Lower leg skin (tissue), 3 donors: Measurements from ENCODE around the gene HNRNPUL2.
"Not testable (repeated sequence)": the region's sequence is repeated elsewhere in the genome, so short reads cannot be mapped to it uniquely, and the experiment has no call there.

ENCODE experiments used
- POLR2A ChIP-seq, 2 donors: fragments of 450-650 bp; IDR thresholded peaks; one replicate each; pipeline ENCODE4 v1.6.1; 2016 to 2017; ENCODE audit warnings: antibody characterized with exemption in 2 of 2, mild to moderate bottlenecking in 1 of 2, moderate library complexity in 1 of 2
- TF ChIP-seq, protein P1 (sequence below), 3 donors: fragments of 450-650 bp; IDR thresholded peaks; one replicate each; pipeline ENCODE4 v1.5.1; 2016; ENCODE audit warnings: antibody characterized with exemption in 3 of 3, mild to moderate bottlenecking in 3 of 3, moderate library complexity in 2 of 3

DNA sequence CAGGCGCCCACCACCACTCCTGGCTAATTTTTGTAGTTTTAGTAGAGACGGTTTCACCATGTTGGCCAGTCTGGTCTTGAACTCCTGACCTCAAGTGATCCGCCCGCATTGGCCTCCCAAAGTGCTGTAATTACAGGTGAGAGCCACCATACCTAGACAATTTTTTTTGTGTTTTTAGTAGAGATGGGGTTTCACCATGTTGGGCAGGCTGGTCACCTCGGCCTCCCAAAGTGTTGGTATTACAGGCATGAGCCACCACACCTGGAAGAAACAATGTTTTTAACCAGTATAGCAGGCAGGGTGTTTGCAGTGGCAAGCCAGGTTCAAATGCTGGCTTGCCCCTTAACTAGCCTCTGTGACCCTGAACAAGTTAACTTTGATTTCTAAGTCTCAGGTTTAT lies 22.7 kb upstream of the HNRNPUL2 start:
- TF ChIP-seq, protein P1, sequence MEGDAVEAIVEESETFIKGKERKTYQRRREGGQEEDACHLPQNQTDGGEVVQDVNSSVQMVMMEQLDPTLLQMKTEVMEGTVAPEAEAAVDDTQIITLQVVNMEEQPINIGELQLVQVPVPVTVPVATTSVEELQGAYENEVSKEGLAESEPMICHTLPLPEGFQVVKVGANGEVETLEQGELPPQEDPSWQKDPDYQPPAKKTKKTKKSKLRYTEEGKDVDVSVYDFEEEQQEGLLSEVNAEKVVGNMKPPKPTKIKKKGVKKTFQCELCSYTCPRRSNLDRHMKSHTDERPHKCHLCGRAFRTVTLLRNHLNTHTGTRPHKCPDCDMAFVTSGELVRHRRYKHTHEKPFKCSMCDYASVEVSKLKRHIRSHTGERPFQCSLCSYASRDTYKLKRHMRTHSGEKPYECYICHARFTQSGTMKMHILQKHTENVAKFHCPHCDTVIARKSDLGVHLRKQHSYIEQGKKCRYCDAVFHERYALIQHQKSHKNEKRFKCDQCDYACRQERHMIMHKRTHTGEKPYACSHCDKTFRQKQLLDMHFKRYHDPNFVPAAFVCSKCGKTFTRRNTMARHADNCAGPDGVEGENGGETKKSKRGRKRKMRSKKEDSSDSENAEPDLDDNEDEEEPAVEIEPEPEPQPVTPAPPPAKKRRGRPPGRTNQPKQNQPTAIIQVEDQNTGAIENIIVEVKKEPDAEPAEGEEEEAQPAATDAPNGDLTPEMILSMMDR (IDR thresholded peaks at IDR 0.05): not testable (repeated sequence)
- not testable (repeated sequence) for TF ChIP-seq POLR2A (IDR thresholded peaks at IDR 0.05)
